ENCODE results near the gene ANTXR1.

- TF ChIP-seq, protein P1, sequence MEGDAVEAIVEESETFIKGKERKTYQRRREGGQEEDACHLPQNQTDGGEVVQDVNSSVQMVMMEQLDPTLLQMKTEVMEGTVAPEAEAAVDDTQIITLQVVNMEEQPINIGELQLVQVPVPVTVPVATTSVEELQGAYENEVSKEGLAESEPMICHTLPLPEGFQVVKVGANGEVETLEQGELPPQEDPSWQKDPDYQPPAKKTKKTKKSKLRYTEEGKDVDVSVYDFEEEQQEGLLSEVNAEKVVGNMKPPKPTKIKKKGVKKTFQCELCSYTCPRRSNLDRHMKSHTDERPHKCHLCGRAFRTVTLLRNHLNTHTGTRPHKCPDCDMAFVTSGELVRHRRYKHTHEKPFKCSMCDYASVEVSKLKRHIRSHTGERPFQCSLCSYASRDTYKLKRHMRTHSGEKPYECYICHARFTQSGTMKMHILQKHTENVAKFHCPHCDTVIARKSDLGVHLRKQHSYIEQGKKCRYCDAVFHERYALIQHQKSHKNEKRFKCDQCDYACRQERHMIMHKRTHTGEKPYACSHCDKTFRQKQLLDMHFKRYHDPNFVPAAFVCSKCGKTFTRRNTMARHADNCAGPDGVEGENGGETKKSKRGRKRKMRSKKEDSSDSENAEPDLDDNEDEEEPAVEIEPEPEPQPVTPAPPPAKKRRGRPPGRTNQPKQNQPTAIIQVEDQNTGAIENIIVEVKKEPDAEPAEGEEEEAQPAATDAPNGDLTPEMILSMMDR (conservative IDR thresholded peaks at IDR 0.05 in 1 of 2, IDR thresholded peaks at IDR 0.05 in 1 of 2; ENCODE audit: low read depth in 1 of 2, low read length in 2 of 2) = no peak
- TF ChIP-seq EZH2 (IDR thresholded peaks at IDR 0.05; ENCODE audit: low read length, missing control alignments) = no peak
These were observed 18.1 kb upstream of the ANTXR1 start for GRCh38 chr2:68994864-68995263.
